ENCODE data around the gene ASCC1. TPM values are rescaled to one million over a fixed set of nuclear protein-coding genes. Genes with fewer than 3 reads are reported as not detected.

The ASCC1 gene
- total and polyA plus RNA-seq, 9 donors = 16.2 to 33.0 (median 24.9) TPM

DNA sequence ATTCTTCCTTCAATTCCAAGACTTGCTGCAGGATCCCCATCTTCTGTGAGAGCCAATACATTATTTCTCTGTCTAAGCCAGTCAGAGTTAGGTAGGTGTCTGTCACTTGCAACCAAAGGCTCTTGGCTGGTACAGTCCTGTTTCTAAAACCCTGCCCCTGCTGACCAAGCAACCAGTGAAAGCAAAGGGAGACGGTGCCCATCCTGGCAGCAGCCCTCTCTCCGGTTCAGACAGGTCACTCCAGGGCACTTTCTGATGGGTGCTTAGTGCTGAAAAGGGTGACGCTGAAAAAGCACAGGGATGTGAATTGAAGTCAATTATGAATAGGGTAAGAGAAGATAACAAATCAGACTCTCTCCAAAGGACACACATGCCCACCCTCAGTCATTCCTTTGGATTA is 165.2 kb downstream of the ASCC1 start:
- H3K27me3 ChIP-seq (ENCODE audit: control insufficient read depth, insufficient read depth, low read length) = no peaks in the 10 kb centered on the region
- DNase-seq = no peak
- no peaks in the 10 kb centered on the region for H3K4me1 ChIP-seq (ENCODE audit: control insufficient read depth, insufficient read depth, low read length)
- WGBS (ENCODE audit: insufficient coverage) = 100% methylated on average over 1 of the region's 3 CpGs
- H3K27ac ChIP-seq (ENCODE audit: low read length) = no peak overlapping the region
- no peaks in the 10 kb centered on the region for H3K36me3 ChIP-seq (ENCODE audit: control insufficient read depth, insufficient read depth, low read length)
- H3K9me3 ChIP-seq (replicated peaks; ENCODE audit: control insufficient read depth, low read depth, low read length) = peaks cover 6% of the 10 kb centered on the region
- H3K4me3 ChIP-seq (ENCODE audit: low read length) = no peak overlapping the region

- Histone ChIP-seq H3K27ac (ENCODE audit: low read length) (no peak overlapping the region), H3K4me3 (ENCODE audit: low read length) (no peak overlapping the region), H3K36me3 (ENCODE audit: control insufficient read depth, insufficient read depth, low read length) (no peaks in the 10 kb centered on the region), H3K9me3 (replicated peaks; ENCODE audit: control insufficient read depth, low read depth, low read length) (peaks cover 6% of the 10 kb centered on the region), H3K27me3 (ENCODE audit: control insufficient read depth, insufficient read depth, low read length) (no peaks in the 10 kb centered on the region), H3K4me1 (ENCODE audit: control insufficient read depth, insufficient read depth, low read length) (no peaks in the 10 kb centered on the region)
- 70% methylated on average over 2 of the region's 5 CpGs for WGBS (ENCODE audit: insufficient coverage)
- DNase-seq = no peak
These were observed 165.9 kb downstream of the ASCC1 start for GRCh38 chr10:72049969-72050781.

GRCh38 chr10:72049472-72049871 is 166.6 kb downstream of the ASCC1 start:
- peaks cover 4% of the 10 kb centered on the region for H3K4me1 ChIP-seq (ENCODE audit: control insufficient read depth, insufficient read depth, low read length)
- H3K9me3 ChIP-seq (replicated peaks; ENCODE audit: control insufficient read depth, low read depth, low read length) = peaks cover 6% of the 10 kb centered on the region
- WGBS (ENCODE audit: insufficient coverage) = 43% methylated on average over 1 of the region's 1 CpG
- H3K36me3 ChIP-seq (ENCODE audit: control insufficient read depth, insufficient read depth, low read length) = no peaks in the 10 kb centered on the region
- no peak overlapping the region for H3K27ac ChIP-seq (ENCODE audit: low read length)
- H3K4me3 ChIP-seq (ENCODE audit: low read length) = no peak overlapping the region
- no peaks in the 10 kb centered on the region for H3K27me3 ChIP-seq (ENCODE audit: control insufficient read depth, insufficient read depth, low read length)
- no peak for DNase-seq

DNA sequence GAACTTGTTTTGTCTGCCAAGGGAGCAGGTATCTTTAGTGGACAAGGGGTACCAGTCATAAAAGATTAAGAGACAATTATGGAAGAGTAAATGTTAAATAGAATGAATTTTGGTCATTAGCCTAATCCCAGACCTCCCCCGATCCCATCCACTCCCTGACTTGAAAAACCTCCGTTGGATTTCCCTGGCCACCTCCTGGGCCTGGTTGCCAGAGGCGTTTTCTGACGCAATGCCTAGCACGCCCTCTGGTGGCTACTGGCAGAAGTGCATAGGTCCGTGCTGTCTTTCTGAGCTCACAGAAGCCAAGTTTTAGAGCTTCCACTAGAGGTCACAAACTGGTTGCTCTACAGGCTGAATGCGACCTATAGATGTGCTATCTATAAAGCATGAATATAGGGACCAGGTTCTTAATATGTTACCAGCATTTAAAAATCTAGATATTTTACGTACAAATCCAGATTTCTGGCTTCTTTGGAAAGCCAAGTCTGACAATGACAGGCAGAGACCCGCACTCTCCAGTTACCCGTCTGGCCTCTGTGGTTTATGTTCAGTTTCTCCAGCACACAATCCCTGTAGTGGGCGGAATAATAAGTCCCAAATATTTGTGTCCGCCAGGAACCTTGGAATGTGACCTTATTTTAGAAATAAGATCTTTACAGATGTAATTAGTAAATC is 167.5 kb downstream of the ASCC1 start:
- Histone ChIP-seq H3K4me3 (ENCODE audit: low read length) (no peak overlapping the region), H3K4me1 (ENCODE audit: control insufficient read depth, insufficient read depth, low read length) (peaks cover 7% of the 10 kb centered on the region), H3K36me3 (ENCODE audit: control insufficient read depth, insufficient read depth, low read length) (no peaks in the 10 kb centered on the region), H3K9me3 (replicated peaks; ENCODE audit: control insufficient read depth, low read depth, low read length) (peaks cover 6% of the 10 kb centered on the region), H3K27me3 (ENCODE audit: control insufficient read depth, insufficient read depth, low read length) (no peaks in the 10 kb centered on the region), H3K27ac (ENCODE audit: low read length) (no peak overlapping the region)
- 3% methylated on average over 5 of the region's 12 CpGs for WGBS (ENCODE audit: insufficient coverage)
- peak; percentile 97 for DNase-seq

Other genes with a start within 250 kb of the ASCC1 start
- 3.7 TPM for gene SPOCK2, start 127.7 kb downstream of the ASCC1 start, total RNA-seq
- 1 to 10 TPM; 3.6 to 6.2 (median 4.1) TPM for gene SPOCK2, start 127.7 kb downstream of the ASCC1 start, polyA plus RNA-seq (ENCODE audit: insufficient read depth in 1 of 8, insufficient read length in 8 of 8, low replicate concordance in 1 of 8)
- 103 TPM for gene ANAPC16, start 264 bp downstream of the ASCC1 start, total RNA-seq
- 100 to 1,000 TPM; 110 to 139 (median 118) TPM for gene ANAPC16, start 264 bp downstream of the ASCC1 start, polyA plus RNA-seq (ENCODE audit: insufficient read depth in 1 of 8, insufficient read length in 8 of 8, low replicate concordance in 1 of 8)
- 83.1 TPM for gene DDIT4, start 57.6 kb upstream of the ASCC1 start, total RNA-seq
- gene DDIT4, start 57.6 kb upstream of the ASCC1 start, polyA plus RNA-seq (ENCODE audit: insufficient read depth in 1 of 8, insufficient read length in 8 of 8, low replicate concordance in 1 of 8) = 10 to 100 TPM; 67.2 to 99.8 (median 71.6) TPM
- 19.6 TPM for gene DNAJB12, start 138.6 kb upstream of the ASCC1 start, total RNA-seq
- 10 to 100 TPM; 20.6 to 25.1 (median 22.8) TPM for gene DNAJB12, start 138.6 kb upstream of the ASCC1 start, polyA plus RNA-seq (ENCODE audit: insufficient read depth in 1 of 8, insufficient read length in 8 of 8, low replicate concordance in 1 of 8)